GM12878 (cell line): ENCODE measurements around the gene SUSD6.

Source experiments
- BRCA1 ChIP-seq: IDR thresholded peaks from 2 replicates; pipeline ENCODE4 v1.6.1; 2011; ENCODE audit warnings: low read depth, low read length, improper control_type of control experiment
- FOS ChIP-seq: IDR thresholded peaks from 3 replicates; pipeline ENCODE4 v1.6.1; 2011; ENCODE audit warnings: borderline replicate concordance; ENCODE audit not compliant: insufficient read length; ENCODE audit errors: extremely low read depth
- IKZF1 ChIP-seq: fragments of 450-650 bp; conservative IDR thresholded peaks from 2 replicates; pipeline ENCODE4 v1.6.1; 2017; ENCODE audit warnings: antibody characterized with exemption, mild to moderate bottlenecking
- POLR2AphosphoS5 ChIP-seq: IDR thresholded peaks from 2 replicates; pipeline ENCODE4 v1.6.1; 2011; ENCODE audit warnings: mild to moderate bottlenecking, low read length, inconsistent platforms
- RELA ChIP-seq: fragments of 450-650 bp; IDR thresholded peaks from 2 replicates; pipeline ENCODE4 v1.8.0; 2014; ENCODE audit warnings: borderline replicate concordance; ENCODE audit not compliant: partially characterized antibody
- RFX5 ChIP-seq: IDR thresholded peaks from 2 replicates; pipeline ENCODE4 v1.6.1; 2011; ENCODE audit warnings: low read depth, low read length, improper control_type of control experiment
- TCF7 ChIP-seq: IDR thresholded peaks from 2 replicates; pipeline ENCODE4 v1.6.1; 2014; ENCODE audit warnings: antibody characterized with exemption, borderline replicate concordance
- TF ChIP-seq, protein P1 (sequence below): IDR thresholded peaks from 2 replicates; pipeline ENCODE4 v1.6.1; 2011; ENCODE audit warnings: borderline replicate concordance, low read depth, mild to moderate bottlenecking, moderate library complexity, low read length; ENCODE audit not compliant: insufficient read depth, poor library complexity, severe bottlenecking
- TF ChIP-seq, protein P2 (sequence below), 3 experiments: IDR thresholded peaks in 2 of 3; conservative IDR thresholded peaks in 1 of 3; 2 replicates each; pipeline ENCODE4 v1.5.1; 2011; ENCODE audit warnings: low read depth in 3 of 3, low read length in 3 of 3, mild to moderate bottlenecking in 3 of 3, control low read depth in 2 of 3, moderate library complexity in 2 of 3, inconsistent platforms in 1 of 3, mixed read lengths in 1 of 3; ENCODE audit not compliant: control insufficient read depth in 2 of 3, insufficient read depth in 1 of 3; ENCODE audit errors: extremely low read depth in 1 of 3
- TF ChIP-seq, protein P3 (sequence below): IDR thresholded peaks from 2 replicates; pipeline ENCODE4 v1.6.1; 2012; ENCODE audit warnings: low read length, inconsistent platforms

DNA sequence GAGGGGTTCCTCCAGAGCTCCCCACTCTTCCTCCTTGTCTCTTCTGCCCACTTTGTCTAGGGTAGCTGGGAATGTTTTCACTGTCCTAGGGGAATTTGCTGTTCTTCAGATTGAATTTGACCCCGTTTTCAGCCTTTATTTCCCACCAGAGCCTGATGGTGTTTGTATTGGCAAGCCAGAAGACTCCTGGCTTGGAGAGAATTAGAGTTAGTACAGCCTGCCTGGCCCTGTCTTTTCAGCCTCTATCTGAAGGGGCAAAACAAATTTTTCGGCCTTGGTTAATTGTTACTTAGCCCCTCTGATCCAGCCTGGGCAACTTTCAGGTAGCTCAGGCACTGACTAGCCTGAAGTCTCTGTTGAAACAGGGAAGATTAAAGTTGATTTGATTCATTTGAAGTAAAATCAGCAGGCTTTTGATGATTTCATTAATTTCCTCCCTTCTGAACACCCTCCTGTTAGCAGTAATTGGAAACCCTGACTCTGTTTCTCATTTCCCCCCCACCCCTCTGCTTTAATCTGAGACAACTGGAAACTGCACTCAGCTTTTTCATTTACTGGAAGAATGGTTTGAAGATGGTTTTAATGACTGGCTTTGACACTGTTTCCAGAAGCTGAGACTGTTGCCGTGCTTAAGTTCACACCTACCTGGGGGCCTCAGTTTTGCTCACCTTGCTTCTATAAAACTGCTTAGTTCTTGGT lies 63.3 kb downstream of the SUSD6 start:
- TF ChIP-seq, protein P1, sequence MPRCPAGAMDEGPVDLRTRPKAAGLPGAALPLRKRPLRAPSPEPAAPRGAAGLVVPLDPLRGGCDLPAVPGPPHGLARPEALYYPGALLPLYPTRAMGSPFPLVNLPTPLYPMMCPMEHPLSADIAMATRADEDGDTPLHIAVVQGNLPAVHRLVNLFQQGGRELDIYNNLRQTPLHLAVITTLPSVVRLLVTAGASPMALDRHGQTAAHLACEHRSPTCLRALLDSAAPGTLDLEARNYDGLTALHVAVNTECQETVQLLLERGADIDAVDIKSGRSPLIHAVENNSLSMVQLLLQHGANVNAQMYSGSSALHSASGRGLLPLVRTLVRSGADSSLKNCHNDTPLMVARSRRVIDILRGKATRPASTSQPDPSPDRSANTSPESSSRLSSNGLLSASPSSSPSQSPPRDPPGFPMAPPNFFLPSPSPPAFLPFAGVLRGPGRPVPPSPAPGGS = no peak
- TF ChIP-seq, protein P2, sequence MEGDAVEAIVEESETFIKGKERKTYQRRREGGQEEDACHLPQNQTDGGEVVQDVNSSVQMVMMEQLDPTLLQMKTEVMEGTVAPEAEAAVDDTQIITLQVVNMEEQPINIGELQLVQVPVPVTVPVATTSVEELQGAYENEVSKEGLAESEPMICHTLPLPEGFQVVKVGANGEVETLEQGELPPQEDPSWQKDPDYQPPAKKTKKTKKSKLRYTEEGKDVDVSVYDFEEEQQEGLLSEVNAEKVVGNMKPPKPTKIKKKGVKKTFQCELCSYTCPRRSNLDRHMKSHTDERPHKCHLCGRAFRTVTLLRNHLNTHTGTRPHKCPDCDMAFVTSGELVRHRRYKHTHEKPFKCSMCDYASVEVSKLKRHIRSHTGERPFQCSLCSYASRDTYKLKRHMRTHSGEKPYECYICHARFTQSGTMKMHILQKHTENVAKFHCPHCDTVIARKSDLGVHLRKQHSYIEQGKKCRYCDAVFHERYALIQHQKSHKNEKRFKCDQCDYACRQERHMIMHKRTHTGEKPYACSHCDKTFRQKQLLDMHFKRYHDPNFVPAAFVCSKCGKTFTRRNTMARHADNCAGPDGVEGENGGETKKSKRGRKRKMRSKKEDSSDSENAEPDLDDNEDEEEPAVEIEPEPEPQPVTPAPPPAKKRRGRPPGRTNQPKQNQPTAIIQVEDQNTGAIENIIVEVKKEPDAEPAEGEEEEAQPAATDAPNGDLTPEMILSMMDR (IDR thresholded peaks at IDR 0.05 in 2 of 3, conservative IDR thresholded peaks at IDR 0.05 in 1 of 3; ENCODE audit: control insufficient read depth in 2 of 3, extremely low read depth in 1 of 3, insufficient read depth in 1 of 3, low read depth in 3 of 3, low read length in 3 of 3) = no peak
- TF ChIP-seq FOS (no peak), RELA (no peak), RFX5 (no peak), IKZF1 (no peak), TCF7 (no peak), POLR2AphosphoS5 (no peak), BRCA1 (no peak)
- TF ChIP-seq, protein P3, sequence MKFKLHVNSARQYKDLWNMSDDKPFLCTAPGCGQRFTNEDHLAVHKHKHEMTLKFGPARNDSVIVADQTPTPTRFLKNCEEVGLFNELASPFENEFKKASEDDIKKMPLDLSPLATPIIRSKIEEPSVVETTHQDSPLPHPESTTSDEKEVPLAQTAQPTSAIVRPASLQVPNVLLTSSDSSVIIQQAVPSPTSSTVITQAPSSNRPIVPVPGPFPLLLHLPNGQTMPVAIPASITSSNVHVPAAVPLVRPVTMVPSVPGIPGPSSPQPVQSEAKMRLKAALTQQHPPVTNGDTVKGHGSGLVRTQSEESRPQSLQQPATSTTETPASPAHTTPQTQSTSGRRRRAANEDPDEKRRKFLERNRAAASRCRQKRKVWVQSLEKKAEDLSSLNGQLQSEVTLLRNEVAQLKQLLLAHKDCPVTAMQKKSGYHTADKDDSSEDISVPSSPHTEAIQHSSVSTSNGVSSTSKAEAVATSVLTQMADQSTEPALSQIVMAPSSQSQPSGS = no peak
